HG03520 (cell line): ENCODE results near the gene ZNF320.
A peak's percentile ranks its signal among the peaks of the same experiment; 100 is the strongest.
"Not testable (repeated sequence)": the region's sequence is repeated elsewhere in the genome, so short reads cannot be mapped to it uniquely, and the experiment has no call there.

Experiments used
- ATAC-seq: cut with Tn5 transposase; IDR thresholded peaks from one replicate; pipeline ENCODE4 v1.9.1; 2021; ENCODE audit warnings: mild to moderate bottlenecking, moderate library complexity; ENCODE audit not compliant: unreplicated experiment

ZNF320 gene

DNA sequence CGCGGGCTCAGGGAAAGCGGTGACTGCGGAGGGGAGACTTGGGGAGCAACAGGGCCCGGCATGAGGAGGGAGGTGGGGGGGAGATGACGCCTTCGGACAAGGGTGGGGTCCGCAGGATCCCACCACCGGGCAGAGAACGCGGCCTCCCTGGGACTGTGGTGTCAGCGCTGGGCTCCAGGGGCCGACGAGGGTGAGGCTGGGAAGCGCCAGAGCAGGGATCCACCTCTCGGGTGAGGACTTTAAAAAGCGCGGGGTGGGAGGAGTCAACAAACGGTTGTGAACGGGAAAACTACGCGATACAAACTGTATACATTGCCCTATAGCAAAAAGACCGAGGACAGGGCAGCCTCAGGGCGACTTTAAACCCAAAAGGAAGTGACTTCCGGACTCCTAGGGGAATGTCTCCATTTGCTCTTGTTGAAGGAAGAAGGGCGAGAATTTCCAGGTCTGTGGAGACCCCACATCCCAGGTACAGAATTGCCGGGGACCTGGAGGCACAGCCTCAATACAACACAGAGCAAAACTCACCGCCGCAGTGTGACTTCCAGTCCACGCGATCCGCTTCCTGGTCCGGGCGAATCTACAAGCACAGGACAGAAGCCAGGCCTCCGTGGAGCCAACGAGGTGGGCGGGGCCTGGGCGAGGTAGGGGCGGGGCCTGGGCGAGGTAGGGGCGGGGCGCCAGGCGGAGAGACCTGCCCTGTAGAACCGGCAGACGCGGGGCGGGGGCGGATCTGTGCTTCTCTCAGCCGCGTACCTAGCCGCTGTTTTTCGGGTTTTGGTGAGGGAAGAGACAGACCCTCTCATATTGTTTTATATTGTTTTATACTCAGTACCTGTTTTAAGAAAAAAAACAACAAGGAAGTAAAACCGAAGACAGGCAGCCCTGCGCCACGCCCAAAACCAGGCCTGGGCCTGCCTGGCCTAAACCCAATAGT is 25.7 kb upstream of the ZNF320 start, which contains the start of gene ZNF888:
ZNF888 (minus strand) TSS at position 588 of the 937 bp plus-strand sequence. CDS start 5,555 bp downstream, outside the sequence.
- peak; percentile 68 for ATAC-seq

DNA sequence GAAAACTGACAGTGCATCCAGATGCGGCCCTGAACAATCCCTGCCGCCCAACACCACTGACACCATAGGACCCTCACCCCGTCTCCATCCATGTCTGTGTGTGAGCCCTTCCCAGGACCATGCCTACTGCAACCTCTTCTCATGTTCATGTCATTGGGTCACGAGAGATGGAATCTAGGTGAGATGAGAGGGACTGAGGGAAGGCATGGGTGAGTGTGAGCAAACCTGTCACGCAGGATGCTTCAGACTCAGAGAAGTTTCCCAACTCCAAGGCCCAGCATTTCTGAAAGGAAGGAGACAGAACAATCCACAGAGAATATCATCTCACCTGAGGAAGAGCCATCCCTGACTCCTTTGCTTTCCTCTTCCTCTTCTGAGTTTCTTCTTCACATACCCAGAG is 20.1 kb upstream of the ZNF320 start:
- ATAC-seq = no peak

- ATAC-seq = no peak
Observed at GRCh38 chr19:52910648-52911047, 13.2 kb upstream of the ZNF320 start.

DNA sequence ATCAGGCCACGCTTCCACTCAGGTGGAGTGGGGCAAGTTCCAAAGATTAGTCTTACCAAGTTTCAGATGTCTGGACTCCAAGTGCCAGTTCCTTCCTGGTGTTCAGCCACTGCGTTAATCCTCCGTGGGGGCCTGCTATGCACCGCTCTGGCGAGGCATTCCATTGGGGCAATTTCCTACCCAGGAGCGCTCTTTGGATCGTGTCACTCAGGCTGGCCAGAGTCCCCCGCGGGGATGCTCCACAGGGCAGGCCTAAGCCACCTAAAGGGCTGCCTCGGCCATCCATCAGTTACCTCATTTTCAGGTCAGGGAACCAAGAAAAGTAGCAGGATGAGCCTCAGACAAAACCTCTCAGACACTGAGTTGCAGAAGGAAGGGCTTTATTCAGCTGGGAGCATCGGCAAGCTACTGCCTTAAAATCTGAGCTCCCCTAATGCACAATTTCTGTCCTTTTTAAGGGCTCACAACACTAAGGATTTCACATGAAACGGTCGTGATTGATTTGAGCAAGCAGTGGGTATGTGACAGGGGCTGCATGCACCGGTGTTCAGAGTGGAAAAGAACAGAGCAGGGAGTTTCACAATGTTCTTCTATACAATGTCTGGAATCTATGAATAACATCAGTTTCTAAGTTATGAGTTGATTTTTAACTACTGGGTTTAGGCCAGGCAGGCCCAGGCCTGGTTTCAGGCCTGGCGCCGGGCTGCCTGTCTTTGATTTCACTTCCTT is 6.8 kb upstream of the ZNF320 start:
- not testable (repeated sequence) for ATAC-seq

GRCh38 chr19:52901842-52902241 is 4.4 kb upstream of the ZNF320 start:
- ATAC-seq = no peak

DNA sequence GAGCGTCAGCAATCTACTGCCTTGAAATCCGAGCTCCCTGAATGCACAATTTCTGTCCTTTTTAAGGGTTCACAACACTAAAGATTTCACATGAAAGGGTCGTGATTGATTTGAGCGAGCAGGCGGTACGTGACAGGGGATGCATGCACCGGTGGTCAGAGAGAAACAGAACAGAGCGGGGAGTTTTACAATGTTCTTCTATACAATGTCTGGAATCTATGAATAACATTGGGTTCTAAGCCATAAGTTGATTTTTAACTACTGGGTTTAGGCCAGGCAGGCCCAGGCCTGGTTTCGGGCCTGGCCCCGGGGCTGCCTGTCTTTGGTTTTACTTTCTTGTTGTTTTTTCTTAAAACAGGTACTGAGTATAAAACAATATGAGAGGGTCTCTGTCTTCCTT is 1.2 kb upstream of the ZNF320 start:
- not testable (repeated sequence) for ATAC-seq

- no peak for ATAC-seq
Observed at GRCh38 chr19:52898101-52898500, 666 bp upstream of the ZNF320 start.

GRCh38 chr19:52896431-52897137 is 851 bp downstream of the ZNF320 start:
- no peak for ATAC-seq

- no peak for ATAC-seq
Observed at GRCh38 chr19:52891336-52891735, 6.1 kb downstream of the ZNF320 start.

- no peak for ATAC-seq
Observed at GRCh38 chr19:52889931-52890330, 7.5 kb downstream of the ZNF320 start.

DNA sequence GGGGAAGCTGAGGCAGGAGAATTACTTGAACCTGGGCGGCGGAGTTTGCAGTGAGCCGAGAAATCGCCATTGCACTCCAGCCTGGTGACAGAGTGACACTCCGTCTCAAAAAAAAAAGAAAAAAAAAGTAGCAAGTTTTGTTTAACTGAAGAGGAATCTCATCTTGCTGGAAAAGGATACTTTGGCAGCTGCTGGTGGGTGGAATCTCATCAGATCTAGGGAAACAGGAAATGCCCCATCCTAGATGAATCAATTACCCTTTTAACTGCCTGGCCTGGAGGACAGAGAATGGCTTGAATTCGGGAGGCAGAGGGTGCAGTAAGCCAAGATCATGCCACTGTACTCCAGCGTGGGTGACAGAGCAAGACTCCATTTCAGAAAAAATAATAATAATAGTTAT is 8.4 kb downstream of the ZNF320 start:
- ATAC-seq = no peak

DNA sequence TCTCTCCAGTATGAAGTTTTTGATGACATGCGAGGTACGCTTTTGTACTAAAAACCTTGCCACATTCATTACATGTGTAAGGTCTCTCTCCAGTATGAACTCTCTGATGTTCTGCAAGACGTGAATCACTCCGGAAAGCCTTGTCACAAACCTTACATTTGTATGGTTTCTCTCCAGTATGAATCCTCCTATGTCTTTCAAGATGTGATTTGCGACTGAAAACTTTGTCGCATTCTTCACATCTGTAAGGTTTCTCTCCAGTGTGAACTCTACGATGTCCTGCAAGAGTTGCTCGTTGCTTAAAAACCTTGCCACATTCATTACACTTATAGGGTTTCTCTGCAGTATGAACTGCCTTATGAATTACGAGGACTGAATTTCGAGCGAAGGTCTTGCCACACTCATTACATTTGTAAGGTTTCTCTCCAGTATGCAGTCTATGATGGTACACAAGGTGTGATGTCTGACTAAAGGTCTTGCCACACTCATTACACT is 16.5 kb downstream of the ZNF320 start:
- no peak for ATAC-seq

- ATAC-seq = not testable (repeated sequence)
Observed at GRCh38 chr19:52872996-52873395, 24.4 kb downstream of the ZNF320 start.

GRCh38 chr19:52871466-52871865 is 26.0 kb downstream of the ZNF320 start:
- ATAC-seq = no peak

GRCh38 chr19:52868031-52868430 is 29.4 kb downstream of the ZNF320 start:
- ATAC-seq = not testable (repeated sequence)

DNA sequence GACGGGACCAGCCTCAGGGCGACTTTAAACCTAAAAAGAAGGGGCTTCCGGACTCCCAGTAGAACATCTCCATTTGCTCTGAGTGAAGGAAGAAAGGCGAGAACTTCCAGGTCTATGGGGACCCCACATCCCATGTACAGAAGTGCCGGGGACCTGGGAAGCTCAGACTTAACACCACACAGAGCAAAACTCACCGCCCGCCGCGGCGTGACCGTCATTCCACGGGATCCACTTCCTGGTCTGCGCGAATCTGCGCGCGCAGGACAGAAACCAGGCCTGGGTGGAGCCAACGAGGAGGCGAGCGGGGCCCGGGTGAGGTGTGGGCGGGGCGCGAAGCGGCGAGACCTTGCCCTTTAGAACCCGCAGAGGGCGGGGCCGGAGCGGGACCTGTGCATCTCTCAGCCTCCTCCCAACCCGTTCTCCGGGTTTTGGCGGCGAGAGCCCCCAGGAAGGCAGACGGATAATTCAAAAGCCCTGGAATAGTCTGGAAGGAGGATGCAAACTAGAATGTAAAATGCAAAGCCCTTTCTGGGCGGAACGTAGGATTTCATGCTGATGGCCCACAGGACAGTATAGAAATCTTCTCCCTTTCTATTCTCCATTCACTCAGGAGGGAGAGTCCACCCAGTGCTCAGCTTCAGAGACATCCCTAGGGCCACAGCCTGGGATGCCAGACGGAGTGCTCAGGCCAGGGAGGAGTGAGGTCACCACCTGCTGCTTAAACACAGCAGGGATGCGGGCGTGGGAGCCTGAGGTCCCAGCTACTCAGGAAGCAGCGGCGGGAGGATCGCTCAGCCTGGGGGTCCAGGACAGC is 39.9 kb downstream of the ZNF320 start, which contains the start of gene ZNF468:
ZNF468 (minus strand) TSS at position 242 of the 814 bp plus-strand sequence. CDS start 3,347 bp downstream, outside the sequence.
- peak; percentile 95 for ATAC-seq

DNA sequence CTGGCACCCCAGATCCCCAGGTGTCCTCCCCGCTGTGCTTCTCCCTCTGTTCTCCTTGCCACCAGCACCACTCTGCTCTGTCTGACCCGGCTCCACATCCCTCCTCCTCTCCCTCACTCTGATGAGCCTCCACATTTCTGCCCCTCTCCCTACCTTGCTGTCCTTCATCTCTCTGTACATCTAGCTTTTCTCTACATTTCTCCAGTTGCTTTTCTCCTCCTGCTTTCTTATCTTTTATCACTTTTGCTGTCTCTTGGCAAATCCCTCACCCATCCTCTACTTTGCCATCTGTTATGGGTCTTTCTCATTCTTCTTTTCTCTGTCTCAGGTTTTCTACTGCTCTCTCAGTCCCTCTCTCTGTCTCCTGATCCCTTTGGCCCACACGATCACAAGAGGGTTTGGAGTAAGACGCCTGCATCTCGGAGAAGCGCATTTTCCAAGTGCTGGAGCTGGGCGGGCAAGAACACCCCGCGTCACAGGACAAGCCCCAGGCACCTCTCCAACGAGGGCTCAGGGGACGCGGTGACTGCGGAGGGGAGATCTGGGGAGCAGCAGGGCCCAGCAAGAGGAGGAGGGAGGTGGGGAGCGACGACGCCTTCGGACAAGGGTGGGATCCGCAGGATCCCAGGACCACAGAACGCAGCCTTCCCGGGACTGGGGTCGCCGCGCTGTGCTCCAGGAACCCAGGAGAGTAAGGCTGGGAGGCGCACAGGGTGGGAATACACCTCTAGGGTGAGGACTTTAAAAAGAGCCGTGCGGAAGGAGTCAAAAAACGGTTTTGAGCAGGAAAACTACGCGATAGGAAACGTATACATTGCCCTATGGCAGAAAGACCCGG is 40.7 kb downstream of the ZNF320 start:
- ATAC-seq = not testable (repeated sequence)
